ENCODE measurements around the gene JOSD2. TPM values are rescaled to one million over a fixed set of nuclear protein-coding genes. Genes with fewer than 3 reads are reported as not detected.

The JOSD2 gene
- total and polyA plus RNA-seq, 4 experiments from 2014 or later = 22.4 to 35.8 (median 28.7) TPM

DNA sequence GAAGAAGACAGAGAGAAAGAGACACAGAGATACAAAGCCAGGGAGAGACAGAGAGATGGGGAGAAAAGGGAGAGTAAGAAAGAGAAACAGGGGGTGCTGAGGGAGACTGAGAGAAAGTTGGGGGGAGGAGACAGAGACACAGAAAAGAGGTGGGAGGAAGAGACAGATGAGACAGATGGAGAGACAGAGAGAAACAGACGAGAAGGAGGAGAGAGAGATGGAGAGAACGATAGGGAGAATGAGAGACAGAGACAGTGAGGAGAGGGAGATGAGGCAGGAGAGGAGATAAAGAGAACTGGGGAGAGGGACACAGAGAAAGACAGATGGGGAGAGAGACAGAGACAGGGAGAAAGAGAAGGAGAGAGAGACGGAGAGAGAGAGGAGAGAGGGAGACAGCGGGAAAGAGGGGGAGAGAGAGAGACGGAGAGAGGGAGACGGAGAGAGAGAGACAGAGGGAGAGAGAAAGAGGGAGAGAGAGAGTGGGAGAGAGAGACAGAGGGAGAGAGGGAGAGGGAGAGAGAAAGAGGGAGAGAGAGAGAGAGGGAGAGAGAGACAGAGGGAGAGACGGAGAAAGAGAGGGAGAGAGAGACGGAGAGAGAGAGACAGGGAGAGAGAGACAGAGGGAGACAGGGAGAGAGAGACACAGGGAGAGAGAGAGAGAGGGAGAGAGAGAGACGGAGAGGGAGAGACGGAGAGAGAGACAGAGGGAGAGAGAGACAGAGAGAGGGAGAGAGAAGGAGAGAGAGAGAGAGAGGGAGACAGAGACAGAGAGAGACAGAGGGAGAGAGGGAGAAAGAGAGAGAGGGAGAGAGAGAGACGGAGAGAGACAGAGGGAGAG lies 12.6 kb downstream of the JOSD2 start:
- ChIA-PET CTCF (ENCODE audit: partially characterized antibody) (no interaction called here), POLR2A (ENCODE audit: partially characterized antibody) (no interaction called here)
- Mint-ChIP-seq H3K27ac (no peak overlapping the region), H3K27me3 (no peaks in the 10 kb centered on the region), H3K4me1 (peaks cover 0 to 1% (median 0%) of the 10 kb centered on the region in 4 donors), H3K4me3 (no peak overlapping the region), H3K9me3 (no peaks in the 10 kb centered on the region), H3K36me3 (peaks cover 1 to 7% of the 10 kb centered on the region in 2 donors)
- DNase-seq = no peak
- Histone ChIP-seq H3K4me1 (ENCODE audit: insufficient read depth, low read length) (no peaks in the 10 kb centered on the region), H3K27me3 (ENCODE audit: insufficient read depth, low read length) (no peaks in the 10 kb centered on the region), H3K4me3 (ENCODE audit: low read length in 2 of 2) (no peak overlapping the region), H3K27ac (ENCODE audit: low read depth, low read length) (no peak overlapping the region), H3K9me3 (ENCODE audit: control insufficient read depth in 1 of 2, low read length in 2 of 2) (no peaks in the 10 kb centered on the region), H3K36me3 (ENCODE audit: insufficient read depth, low read length) (no peaks in the 10 kb centered on the region)
- intact Hi-C loops (cut with micrococcal nuclease) = no loop called here

- no peak overlapping the region for H3K4me3 Mint-ChIP-seq
- H3K27ac Mint-ChIP-seq = no peak overlapping the region
- H3K4me3 ChIP-seq (ENCODE audit: low read length in 2 of 2) = no peak overlapping the region
- H3K27ac ChIP-seq (ENCODE audit: low read depth, low read length) = no peak overlapping the region
- peaks cover 3% of the 10 kb centered on the region for H3K4me1 ChIP-seq (ENCODE audit: insufficient read depth, low read length)
- H3K27me3 ChIP-seq (ENCODE audit: insufficient read depth, low read length) = no peaks in the 10 kb centered on the region
- CTCF ChIA-PET (ENCODE audit: partially characterized antibody) = no interaction called here
- no peaks in the 10 kb centered on the region for H3K9me3 ChIP-seq (ENCODE audit: control insufficient read depth in 1 of 2, low read length in 2 of 2)
- intact Hi-C loops (cut with micrococcal nuclease) = no loop called here
- H3K4me1 Mint-ChIP-seq = peaks cover 4 to 5% (median 5%) of the 10 kb centered on the region in 4 donors
- peak in 1 of 5 donors; percentile 2 for DNase-seq
- H3K36me3 ChIP-seq (ENCODE audit: insufficient read depth, low read length) = no peaks in the 10 kb centered on the region
- POLR2A ChIA-PET (ENCODE audit: partially characterized antibody) = interaction anchor here (1.4 kb wide), 1 partner anchor 14 kb away, joined by 5 read pairs; the partner anchor contains the start of gene JOSD2
- no peaks in the 10 kb centered on the region for H3K9me3 Mint-ChIP-seq
- no peaks in the 10 kb centered on the region for H3K27me3 Mint-ChIP-seq
- peaks cover 1 to 7% of the 10 kb centered on the region in 2 donors for H3K36me3 Mint-ChIP-seq
Measured at GRCh38 chr19:50497022-50497405, 14.0 kb downstream of the JOSD2 start.

GRCh38 chr19:50496189-50497021 lies 14.6 kb downstream of the JOSD2 start:
- Mint-ChIP-seq H3K27ac (peak overlapping the region in 1 of 7 donors; percentile 29), H3K27me3 (no peaks in the 10 kb centered on the region), H3K9me3 (no peaks in the 10 kb centered on the region), H3K4me1 (peaks cover 10 to 11% (median 11%) of the 10 kb centered on the region in 4 donors), H3K4me3 (no peak overlapping the region), H3K36me3 (peaks cover 3 to 7% of the 10 kb centered on the region in 2 donors)
- CTCF ChIA-PET (ENCODE audit: partially characterized antibody) = no interaction called here
- H3K4me1 ChIP-seq (ENCODE audit: insufficient read depth, low read length) = peaks cover 9% of the 10 kb centered on the region
- H3K27me3 ChIP-seq (ENCODE audit: insufficient read depth, low read length) = no peaks in the 10 kb centered on the region
- no peaks in the 10 kb centered on the region for H3K36me3 ChIP-seq (ENCODE audit: insufficient read depth, low read length)
- H3K27ac ChIP-seq (ENCODE audit: low read depth, low read length) = no peak overlapping the region
- intact Hi-C loops (cut with micrococcal nuclease) = no loop called here
- POLR2A ChIA-PET (ENCODE audit: partially characterized antibody) = interaction anchor here (1.4 kb wide), 1 partner anchor 15 kb away, joined by 5 read pairs; the partner anchor contains the start of gene JOSD2
- no peaks in the 10 kb centered on the region for H3K9me3 ChIP-seq (ENCODE audit: control insufficient read depth in 1 of 2, low read length in 2 of 2)
- H3K4me3 ChIP-seq (ENCODE audit: low read length in 2 of 2) = no peak overlapping the region
- peak in 1 of 5 donors; percentile 9 for DNase-seq

- Histone ChIP-seq H3K4me1 (ENCODE audit: insufficient read depth, low read length) (peaks cover 12% of the 10 kb centered on the region), H3K9me3 (ENCODE audit: control insufficient read depth in 1 of 2, low read length in 2 of 2) (no peaks in the 10 kb centered on the region), H3K4me3 (ENCODE audit: low read length in 2 of 2) (no peak overlapping the region), H3K27ac (ENCODE audit: low read depth, low read length) (no peak overlapping the region), H3K27me3 (ENCODE audit: insufficient read depth, low read length) (no peaks in the 10 kb centered on the region), H3K36me3 (ENCODE audit: insufficient read depth, low read length) (no peaks in the 10 kb centered on the region)
- intact Hi-C loops (cut with micrococcal nuclease) = no loop called here
- no peak for DNase-seq
- H3K27me3 Mint-ChIP-seq = no peaks in the 10 kb centered on the region
- no peak overlapping the region for H3K27ac Mint-ChIP-seq
- H3K36me3 Mint-ChIP-seq = peaks cover 3 to 7% of the 10 kb centered on the region in 2 donors
- POLR2A ChIA-PET (ENCODE audit: partially characterized antibody) = no interaction called here
- CTCF ChIA-PET (ENCODE audit: partially characterized antibody) = no interaction called here
- H3K9me3 Mint-ChIP-seq = no peaks in the 10 kb centered on the region
- H3K4me3 Mint-ChIP-seq = no peak overlapping the region
- H3K4me1 Mint-ChIP-seq = peaks cover 12 to 23% (median 20%) of the 10 kb centered on the region in 4 donors
Measured at GRCh38 chr19:50495020-50495531, 15.9 kb downstream of the JOSD2 start.

DNA sequence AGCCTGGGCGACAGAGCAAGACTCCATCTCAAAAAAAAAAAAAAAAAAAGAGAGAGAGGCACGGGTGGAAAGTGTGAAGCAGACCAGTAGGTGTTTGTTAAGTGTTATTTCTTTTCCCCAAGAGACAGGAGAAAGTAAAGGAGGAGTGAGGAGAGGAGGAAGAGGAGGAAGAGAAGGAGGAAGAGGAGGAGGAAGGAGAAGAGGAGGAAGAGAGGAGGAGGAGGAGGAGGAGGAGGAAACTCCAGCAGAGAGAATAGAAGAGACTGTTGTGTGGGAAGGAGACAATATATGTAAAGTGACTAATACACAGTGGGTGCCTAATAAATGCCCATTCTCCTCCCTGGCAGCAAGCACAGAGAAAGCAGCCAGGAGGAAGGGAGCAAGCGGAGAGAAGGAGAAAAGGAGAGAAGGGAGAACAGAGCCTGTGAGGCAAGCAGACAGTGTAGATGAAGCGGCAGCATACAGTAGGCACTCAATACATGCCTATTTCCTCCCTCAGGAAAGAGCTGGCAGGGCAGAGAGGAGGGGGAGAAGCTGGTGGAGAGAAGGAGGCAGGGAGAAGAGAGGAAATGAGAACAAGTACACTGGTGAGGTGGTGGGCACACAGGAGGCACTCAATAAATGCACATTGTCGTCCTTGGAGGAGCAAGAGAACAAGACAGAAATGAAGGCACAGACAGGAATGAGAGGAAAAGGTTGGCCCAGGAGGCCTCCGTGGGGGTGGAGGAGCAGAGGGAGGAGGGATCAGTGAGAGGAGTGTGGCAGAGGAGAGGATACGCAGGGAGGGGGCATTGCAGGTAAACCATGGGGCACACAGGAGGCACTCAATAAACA lies 16.6 kb downstream of the JOSD2 start:
- Histone ChIP-seq H3K4me3 (ENCODE audit: low read length in 2 of 2) (no peak overlapping the region), H3K9me3 (ENCODE audit: control insufficient read depth in 1 of 2, low read length in 2 of 2) (no peaks in the 10 kb centered on the region), H3K27me3 (ENCODE audit: insufficient read depth, low read length) (no peaks in the 10 kb centered on the region), H3K27ac (ENCODE audit: low read depth, low read length) (no peak overlapping the region), H3K4me1 (ENCODE audit: insufficient read depth, low read length) (peaks cover 12% of the 10 kb centered on the region), H3K36me3 (ENCODE audit: insufficient read depth, low read length) (no peaks in the 10 kb centered on the region)
- Mint-ChIP-seq H3K9me3 (no peaks in the 10 kb centered on the region), H3K4me3 (peak overlapping the region in 1 of 8 donors; percentile 28), H3K4me1 (peaks cover 15 to 27% (median 20%) of the 10 kb centered on the region in 4 donors), H3K27ac (peak overlapping the region in 3 of 7 donors; percentile 23 to 58 (median 37)), H3K36me3 (peaks cover 3 to 10% of the 10 kb centered on the region in 2 donors), H3K27me3 (no peaks in the 10 kb centered on the region)
- DNase-seq = no peak
- POLR2A ChIA-PET (ENCODE audit: partially characterized antibody) = no interaction called here
- intact Hi-C loops (cut with micrococcal nuclease) = no loop called here
- CTCF ChIA-PET (ENCODE audit: partially characterized antibody) = no interaction called here

- H3K4me3 Mint-ChIP-seq = no peak overlapping the region
- H3K27me3 Mint-ChIP-seq = no peaks in the 10 kb centered on the region
- no peak overlapping the region for H3K27ac Mint-ChIP-seq
- peaks cover 12% of the 10 kb centered on the region for H3K4me1 ChIP-seq (ENCODE audit: insufficient read depth, low read length)
- peaks cover 19 to 35% (median 21%) of the 10 kb centered on the region in 4 donors for H3K4me1 Mint-ChIP-seq
- POLR2A ChIA-PET (ENCODE audit: partially characterized antibody) = no interaction called here
- CTCF ChIA-PET (ENCODE audit: partially characterized antibody) = no interaction called here
- H3K27ac ChIP-seq (ENCODE audit: low read depth, low read length) = no peak overlapping the region
- peaks cover 7 to 14% of the 10 kb centered on the region in 2 donors for H3K36me3 Mint-ChIP-seq
- DNase-seq = no peak
- no peak overlapping the region for H3K4me3 ChIP-seq (ENCODE audit: low read length in 2 of 2)
- no peaks in the 10 kb centered on the region for H3K9me3 ChIP-seq (ENCODE audit: control insufficient read depth in 1 of 2, low read length in 2 of 2)
- intact Hi-C loops (cut with micrococcal nuclease) = no loop called here
- H3K36me3 ChIP-seq (ENCODE audit: insufficient read depth, low read length) = no peaks in the 10 kb centered on the region
- no peaks in the 10 kb centered on the region for H3K27me3 ChIP-seq (ENCODE audit: insufficient read depth, low read length)
- H3K9me3 Mint-ChIP-seq = no peaks in the 10 kb centered on the region
Measured at GRCh38 chr19:50493171-50493570, 17.8 kb downstream of the JOSD2 start.
